Glutamatergic neuron (in vitro differentiated cells): ENCODE data around the gene ZNF10. TPM values are rescaled to one million over a fixed set of nuclear protein-coding genes. Genes with fewer than 3 reads are reported as not detected.

Source experiments
- DNase-seq: peaks from one replicate; pipeline ENCODE4 v3.0.0; 2022
- H3K27ac Mint-ChIP-seq: one replicate; pipeline ENCODE4 v1.8.0; 2020; ENCODE audit warnings: mild to moderate bottlenecking, mixed read lengths, inconsistent platforms; ENCODE audit not compliant: unreplicated experiment
- H3K27me3 Mint-ChIP-seq: one replicate; pipeline ENCODE4 v1.8.0; 2020; ENCODE audit warnings: mild to moderate bottlenecking, moderate library complexity, mixed read lengths, inconsistent platforms; ENCODE audit not compliant: unreplicated experiment
- H3K36me3 Mint-ChIP-seq: one replicate; pipeline ENCODE4 v1.8.0; 2020; ENCODE audit warnings: mild to moderate bottlenecking, mixed read lengths, inconsistent platforms; ENCODE audit not compliant: unreplicated experiment
- H3K4me1 Mint-ChIP-seq: one replicate; pipeline ENCODE4 v1.8.0; 2020; ENCODE audit warnings: mild to moderate bottlenecking, low read depth, mixed read lengths, inconsistent platforms; ENCODE audit not compliant: unreplicated experiment
- H3K4me3 Mint-ChIP-seq: one replicate; pipeline ENCODE4 v1.8.0; 2020; ENCODE audit warnings: mild to moderate bottlenecking, mixed read lengths, inconsistent platforms; ENCODE audit not compliant: unreplicated experiment
- H3K9me3 Mint-ChIP-seq: one replicate; pipeline ENCODE4 v1.8.0; 2020; ENCODE audit warnings: mild to moderate bottlenecking, moderate library complexity, mixed read lengths, inconsistent platforms; ENCODE audit not compliant: unreplicated experiment
- total RNA-seq: library from RNA; stranded (reverse); fragmentation: NEBNext Ultra II Directional; extraction: Animal tissue kit (Norgen Biotek cat#: 25700); gene quantifications from one replicate; pipeline ENCODE4 v1.2.1, GENCODE V29; 2021; ENCODE audit not compliant: unreplicated experiment
- TF ChIP-seq, protein P1 (sequence below): fragments of 200-600 bp; sonication (generic); IDR thresholded peaks from one replicate; pipeline ENCODE4 v1.5.0; 2021; ENCODE audit not compliant: partially characterized antibody, unreplicated experiment

Gene ZNF10
- total RNA-seq, 1 donor from 2014 or later: 29.8 TPM

DNA sequence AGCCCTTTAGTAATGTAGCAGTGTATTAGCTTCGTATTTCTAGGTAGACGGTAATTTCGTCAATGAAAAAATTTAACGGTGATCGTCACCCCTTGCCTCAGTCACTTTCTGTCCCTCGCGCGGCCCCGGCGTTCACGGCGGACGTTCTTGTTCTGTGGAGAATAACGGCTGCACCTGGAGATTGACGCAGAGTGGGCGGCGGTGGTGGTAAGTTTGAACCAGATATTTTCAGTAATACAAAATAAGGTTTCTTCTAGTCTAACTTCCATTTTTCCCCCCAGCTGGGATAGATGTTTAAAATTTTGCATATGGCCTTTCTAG lies 341 bp downstream of the ZNF10 start:
- peaks cover 7% of the 10 kb centered on the region for H3K4me1 Mint-ChIP-seq
- H3K9me3 Mint-ChIP-seq: peaks cover 31% of the 10 kb centered on the region
- peak; percentile 55 for DNase-seq
- peaks cover 11% of the 10 kb centered on the region for H3K27me3 Mint-ChIP-seq
- H3K27ac Mint-ChIP-seq: peak overlapping the region; percentile 98
- TF ChIP-seq, protein P1, sequence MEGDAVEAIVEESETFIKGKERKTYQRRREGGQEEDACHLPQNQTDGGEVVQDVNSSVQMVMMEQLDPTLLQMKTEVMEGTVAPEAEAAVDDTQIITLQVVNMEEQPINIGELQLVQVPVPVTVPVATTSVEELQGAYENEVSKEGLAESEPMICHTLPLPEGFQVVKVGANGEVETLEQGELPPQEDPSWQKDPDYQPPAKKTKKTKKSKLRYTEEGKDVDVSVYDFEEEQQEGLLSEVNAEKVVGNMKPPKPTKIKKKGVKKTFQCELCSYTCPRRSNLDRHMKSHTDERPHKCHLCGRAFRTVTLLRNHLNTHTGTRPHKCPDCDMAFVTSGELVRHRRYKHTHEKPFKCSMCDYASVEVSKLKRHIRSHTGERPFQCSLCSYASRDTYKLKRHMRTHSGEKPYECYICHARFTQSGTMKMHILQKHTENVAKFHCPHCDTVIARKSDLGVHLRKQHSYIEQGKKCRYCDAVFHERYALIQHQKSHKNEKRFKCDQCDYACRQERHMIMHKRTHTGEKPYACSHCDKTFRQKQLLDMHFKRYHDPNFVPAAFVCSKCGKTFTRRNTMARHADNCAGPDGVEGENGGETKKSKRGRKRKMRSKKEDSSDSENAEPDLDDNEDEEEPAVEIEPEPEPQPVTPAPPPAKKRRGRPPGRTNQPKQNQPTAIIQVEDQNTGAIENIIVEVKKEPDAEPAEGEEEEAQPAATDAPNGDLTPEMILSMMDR: no peak
- peak overlapping the region; percentile 97 for H3K4me3 Mint-ChIP-seq
- peaks cover 43% of the 10 kb centered on the region for H3K36me3 Mint-ChIP-seq

DNA sequence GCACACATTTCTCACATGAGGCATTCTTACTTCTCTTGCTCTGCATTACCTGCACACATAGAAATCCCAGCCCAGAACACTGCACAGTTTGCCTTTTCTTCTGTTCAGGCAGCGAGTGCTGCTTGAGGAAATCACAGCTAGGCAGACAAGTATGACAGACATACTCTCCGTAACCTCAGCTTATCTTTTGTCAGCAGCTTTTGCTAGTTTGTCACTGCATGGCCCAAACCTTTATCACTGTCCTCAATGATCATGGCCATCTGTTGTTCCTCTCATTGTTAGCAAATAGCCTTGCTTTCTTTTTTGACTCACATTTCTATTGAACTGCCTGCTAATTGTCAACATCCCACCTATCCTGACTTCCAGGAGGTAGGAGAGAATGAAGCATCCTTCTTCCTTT lies 5.3 kb downstream of the ZNF10 start:
- Mint-ChIP-seq H3K27me3 (peaks cover 6% of the 10 kb centered on the region), H3K4me1 (peaks cover 7% of the 10 kb centered on the region), H3K27ac (no peak overlapping the region), H3K36me3 (peaks cover 70% of the 10 kb centered on the region), H3K9me3 (peaks cover 26% of the 10 kb centered on the region), H3K4me3 (no peak overlapping the region)
- TF ChIP-seq, protein P1: no peak
- DNase-seq: no peak

DNA sequence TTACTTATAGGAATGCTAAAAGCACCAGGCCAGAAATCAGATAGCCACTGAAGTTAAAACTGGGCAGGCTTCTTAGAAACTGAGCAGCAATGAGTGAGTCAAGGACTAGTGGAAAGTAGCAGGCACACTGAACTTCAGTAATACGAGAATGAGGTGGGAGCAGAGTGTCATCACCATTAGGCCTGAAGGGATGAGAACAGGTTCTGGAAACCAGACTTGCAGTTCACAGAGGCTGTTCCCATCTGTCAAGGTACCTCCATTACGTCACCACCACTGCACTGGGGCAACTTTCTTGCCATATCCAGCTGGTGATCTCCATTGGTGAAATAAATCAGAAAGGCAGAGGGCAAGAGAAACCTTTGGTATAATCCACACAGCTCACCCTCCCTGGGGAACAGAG lies 15.6 kb downstream of the ZNF10 start:
- Mint-ChIP-seq H3K27ac (no peak overlapping the region), H3K9me3 (peaks cover 9% of the 10 kb centered on the region), H3K36me3 (peaks cover 76% of the 10 kb centered on the region), H3K4me3 (no peak overlapping the region), H3K4me1 (no peaks in the 10 kb centered on the region), H3K27me3 (no peaks in the 10 kb centered on the region)
- no peak for DNase-seq
- TF ChIP-seq, protein P1: no peak

DNA sequence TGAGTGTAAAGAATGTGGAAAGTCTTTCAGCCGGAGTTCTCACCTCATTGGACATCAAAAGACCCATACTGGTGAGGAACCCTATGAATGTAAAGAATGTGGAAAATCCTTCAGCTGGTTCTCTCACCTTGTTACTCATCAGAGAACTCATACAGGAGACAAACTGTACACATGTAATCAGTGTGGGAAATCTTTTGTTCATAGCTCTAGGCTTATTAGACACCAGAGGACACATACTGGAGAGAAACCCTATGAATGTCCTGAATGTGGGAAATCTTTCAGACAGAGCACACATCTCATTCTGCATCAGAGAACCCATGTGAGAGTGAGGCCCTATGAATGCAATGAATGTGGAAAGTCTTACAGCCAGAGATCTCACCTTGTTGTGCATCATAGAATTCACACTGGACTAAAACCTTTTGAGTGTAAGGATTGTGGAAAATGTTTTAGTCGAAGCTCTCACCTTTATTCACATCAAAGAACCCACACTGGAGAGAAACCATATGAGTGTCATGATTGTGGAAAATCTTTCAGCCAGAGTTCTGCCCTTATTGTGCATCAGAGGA lies 25.8 kb downstream of the ZNF10 start:
- TF ChIP-seq, protein P1: no peak
- no peak for DNase-seq
- H3K9me3 Mint-ChIP-seq: peaks cover 40% of the 10 kb centered on the region
- no peak overlapping the region for H3K27ac Mint-ChIP-seq
- no peaks in the 10 kb centered on the region for H3K4me1 Mint-ChIP-seq
- H3K36me3 Mint-ChIP-seq: peaks cover 81% of the 10 kb centered on the region
- H3K27me3 Mint-ChIP-seq: peaks cover 2% of the 10 kb centered on the region
- H3K4me3 Mint-ChIP-seq: no peak overlapping the region

DNA sequence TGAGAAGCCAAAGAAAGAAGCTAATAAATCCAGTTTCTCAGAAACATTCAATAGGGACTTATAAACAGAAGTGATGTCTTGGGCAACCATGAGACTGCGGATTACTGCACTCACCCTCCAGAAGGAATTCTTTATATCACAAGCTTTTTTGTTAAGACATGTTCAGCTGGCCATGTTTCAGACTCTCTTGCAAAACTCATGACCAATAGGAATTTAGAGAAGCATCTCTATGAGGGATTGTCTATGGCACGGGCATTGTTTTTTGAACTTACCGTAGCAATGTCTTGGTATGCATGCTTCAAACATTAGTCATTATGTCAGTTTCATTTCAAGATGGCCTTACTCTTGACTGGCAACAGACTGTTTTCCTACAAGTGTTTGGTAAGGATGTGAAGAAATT lies 35.3 kb downstream of the ZNF10 start:
- H3K36me3 Mint-ChIP-seq: peaks cover 13% of the 10 kb centered on the region
- no peaks in the 10 kb centered on the region for H3K27me3 Mint-ChIP-seq
- H3K4me3 Mint-ChIP-seq: no peak overlapping the region
- no peak for DNase-seq
- no peaks in the 10 kb centered on the region for H3K4me1 Mint-ChIP-seq
- TF ChIP-seq, protein P1: no peak
- H3K9me3 Mint-ChIP-seq: peaks cover 11% of the 10 kb centered on the region
- no peak overlapping the region for H3K27ac Mint-ChIP-seq
